Left lung (tissue), 10 donors: ENCODE measurements around the gene UBXN11. TPM values are rescaled to one million over a fixed set of nuclear protein-coding genes. Genes with fewer than 3 reads are reported as not detected.

Experiments used
- ATAC-seq: fragments of 200-7000 bp; cut with Tn5 transposase; one replicate; pipeline ENCODE4 v1.9.1; 2020; ENCODE audit warnings: moderate library complexity
- DNase-seq, 4 donors: peaks; one replicate each; pipeline ENCODE4 v3.0.0-alpha.2; 2013 to 2020
- H3K27ac ChIP-seq, 2 donors: fragments of 200-600 bp; sonication (generic) in 1 of 2; one replicate each; pipeline versions ENCODE4 v1.5.0 to v1.8.0; 2020 to 2021
- H3K27me3 ChIP-seq, 2 donors: fragments of 200-600 bp; sonication (generic) in 1 of 2; one replicate each; pipeline versions ENCODE4 v1.5.0 to v1.8.0; 2020 to 2021
- H3K36me3 ChIP-seq, 2 donors: fragments of 200-600 bp; sonication (generic) in 1 of 2; one replicate each; pipeline versions ENCODE4 v1.5.0 to v1.8.0; 2020 to 2021
- H3K4me1 ChIP-seq, 2 donors: fragments of 200-600 bp; one replicate each; pipeline ENCODE4 v1.8.0; 2021
- H3K4me3 ChIP-seq, 2 donors: fragments of 200-600 bp; sonication (generic) in 1 of 2; one replicate each; pipeline versions ENCODE4 v1.5.0 to v1.8.0; 2020 to 2021; ENCODE audit warnings: mild to moderate bottlenecking in 1 of 2
- H3K9me3 ChIP-seq, 2 donors: fragments of 200-600 bp; sonication (generic) in 1 of 2; one replicate each; pipeline versions ENCODE4 v1.5.0 to v1.8.0; 2020 to 2021
- intact Hi-C, 2 donors: fragments of 100-400 bp; cut with DNase I; formaldehyde crosslinking; loops; one replicate each; pipeline versions ENCODE4 v1.11.2 to v1.14.2; 2022
- polyA plus RNA-seq, 6 donors: library from polyadenylated mRNA; unstranded; fragments of 120-200 nt; gene quantifications; one replicate each; pipeline ENCODE4 v1.2.1, GENCODE V29; 2013; ENCODE audit not compliant: insufficient read length in 6 of 6
- total RNA-seq, 2 donors: library from RNA; stranded (reverse); fragmentation: NEBNext Ultra II Directional; extraction: Animal tissue kit (Norgen Biotek cat#: 25700); gene quantifications; one replicate each; pipeline ENCODE4 v1.2.1, GENCODE V29; 2021
- TF ChIP-seq, protein P1 (sequence below), 2 donors: fragments of 200-600 bp; sonication (generic) in 1 of 2; IDR thresholded peaks; one replicate each; pipeline versions ENCODE4 v1.5.0 to v1.8.0; 2021; ENCODE audit warnings: antibody characterized with exemption in 2 of 2
- donor health status: DM: no; HTN: yes; CAD: no.
- donor health status: DM: no; HTN: no; CAD: no.

The UBXN11 gene
- total and polyA plus RNA-seq, 8 donors, result 23.0 to 43.1 (median 26.1) TPM

DNA sequence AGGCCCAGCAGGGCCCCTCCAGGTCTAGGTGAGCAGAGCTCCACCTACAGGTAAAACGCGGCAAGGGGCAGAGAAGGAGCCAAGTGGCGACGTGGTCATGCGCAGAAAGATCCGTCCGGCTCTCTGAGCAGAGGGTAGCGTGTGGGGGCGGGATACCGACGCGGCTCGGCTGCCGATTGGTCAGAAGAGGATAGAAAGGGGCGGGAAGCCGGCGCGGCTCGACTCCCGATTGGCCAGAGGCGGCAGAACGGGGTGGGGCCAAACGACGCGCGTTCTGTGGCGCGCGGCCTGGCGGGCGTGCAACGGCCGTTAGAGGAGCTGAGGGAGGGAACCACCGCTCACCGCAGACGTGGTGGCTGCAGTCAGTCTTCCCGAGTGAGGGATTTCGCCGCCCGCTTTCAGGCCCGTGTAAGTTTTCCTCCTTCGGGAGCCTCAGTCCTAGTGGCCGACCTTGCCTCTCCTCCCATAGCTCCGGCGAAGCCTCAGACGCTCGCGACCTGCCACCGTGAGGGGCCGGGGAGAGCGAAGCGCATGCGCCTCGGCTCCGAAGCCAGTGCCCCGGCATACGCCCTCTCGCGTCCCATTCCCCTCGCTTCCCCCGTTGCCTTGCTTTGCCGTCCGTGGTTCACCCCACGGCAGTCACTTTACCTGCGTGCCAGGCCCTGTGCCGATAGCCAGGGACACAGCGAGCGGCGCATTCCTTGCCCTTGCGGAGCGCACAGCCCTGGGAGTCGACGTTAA is 72.4 kb downstream of the UBXN11 start, which contains the start of gene CEP85:
Gene CEP85 (plus strand): TSS at position 298 of the 741 bp plus-strand sequence. CDS start 5,584 bp downstream, outside the sequence.
- H3K36me3 ChIP-seq, result no peaks in the 10 kb centered on the region
- no peaks in the 10 kb centered on the region for H3K9me3 ChIP-seq
- H3K27ac ChIP-seq, result peak within 1 kb of the TSS; percentile 89 to 92
- intact Hi-C loops, result no loop called here
- peak within 1 kb of the TSS; percentile 72 to 79 for H3K4me3 ChIP-seq
- TF ChIP-seq, protein P1, sequence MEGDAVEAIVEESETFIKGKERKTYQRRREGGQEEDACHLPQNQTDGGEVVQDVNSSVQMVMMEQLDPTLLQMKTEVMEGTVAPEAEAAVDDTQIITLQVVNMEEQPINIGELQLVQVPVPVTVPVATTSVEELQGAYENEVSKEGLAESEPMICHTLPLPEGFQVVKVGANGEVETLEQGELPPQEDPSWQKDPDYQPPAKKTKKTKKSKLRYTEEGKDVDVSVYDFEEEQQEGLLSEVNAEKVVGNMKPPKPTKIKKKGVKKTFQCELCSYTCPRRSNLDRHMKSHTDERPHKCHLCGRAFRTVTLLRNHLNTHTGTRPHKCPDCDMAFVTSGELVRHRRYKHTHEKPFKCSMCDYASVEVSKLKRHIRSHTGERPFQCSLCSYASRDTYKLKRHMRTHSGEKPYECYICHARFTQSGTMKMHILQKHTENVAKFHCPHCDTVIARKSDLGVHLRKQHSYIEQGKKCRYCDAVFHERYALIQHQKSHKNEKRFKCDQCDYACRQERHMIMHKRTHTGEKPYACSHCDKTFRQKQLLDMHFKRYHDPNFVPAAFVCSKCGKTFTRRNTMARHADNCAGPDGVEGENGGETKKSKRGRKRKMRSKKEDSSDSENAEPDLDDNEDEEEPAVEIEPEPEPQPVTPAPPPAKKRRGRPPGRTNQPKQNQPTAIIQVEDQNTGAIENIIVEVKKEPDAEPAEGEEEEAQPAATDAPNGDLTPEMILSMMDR (IDR thresholded peaks at IDR 0.05), result peak; percentile 68 to 81
- peaks cover 5 to 28% of the 10 kb centered on the region in 2 donors for H3K4me1 ChIP-seq
- peak; percentile 95 to 99 (median 98) for DNase-seq
- ATAC-seq, result peak; percentile 98
- H3K27me3 ChIP-seq, result no peaks in the 10 kb centered on the region

Other genes with a start within 250 kb of the UBXN11 start
- under 1 TPM; 0.15 to 0.26 TPM for gene TRIM63, start 239.0 kb downstream of the UBXN11 start, total RNA-seq
- gene TRIM63, start 239.0 kb downstream of the UBXN11 start, polyA plus RNA-seq, result 1 to 10 TPM in 2 of 6 donors, under 1 TPM in 1, not detected in 3; 0.29 to 1.8 (median 1.2) TPM
- gene PDIK1L, start 194.8 kb downstream of the UBXN11 start, total RNA-seq, result 10 to 100 TPM in 1 of 2 donors, 1 to 10 TPM in 1; 7.0 to 12.7 TPM
- 10 to 100 TPM; 20.6 to 26.0 (median 23.2) TPM for gene PDIK1L, start 194.8 kb downstream of the UBXN11 start, polyA plus RNA-seq
- 1 to 10 TPM; 2.3 to 5.1 TPM for gene FAM110D, start 147.6 kb downstream of the UBXN11 start, total RNA-seq
- gene FAM110D, start 147.6 kb downstream of the UBXN11 start, polyA plus RNA-seq, result 1 to 10 TPM; 1.0 to 2.2 (median 1.4) TPM
- not detected for gene C1orf232, start 137.7 kb downstream of the UBXN11 start, total RNA-seq
- not detected for gene C1orf232, start 137.7 kb downstream of the UBXN11 start, polyA plus RNA-seq
- 10 to 100 TPM; 23.2 to 32.2 TPM for gene ZNF593, start 136.7 kb downstream of the UBXN11 start, total RNA-seq
- gene ZNF593, start 136.7 kb downstream of the UBXN11 start, polyA plus RNA-seq, result 10 to 100 TPM in 5 of 6 donors, 1 to 10 TPM in 1; 8.7 to 18.1 (median 13.7) TPM
- not detected for gene ZNF593OS, start 134.8 kb downstream of the UBXN11 start, total RNA-seq
- gene ZNF593OS, start 134.8 kb downstream of the UBXN11 start, polyA plus RNA-seq, result 1 to 10 TPM; 1.0 to 3.2 (median 1.2) TPM
- 10 to 100 TPM; 17.2 to 32.9 TPM for gene CNKSR1, start 129.1 kb downstream of the UBXN11 start, total RNA-seq
- 10 to 100 TPM; 15.8 to 25.5 (median 22.5) TPM for gene CNKSR1, start 129.1 kb downstream of the UBXN11 start, polyA plus RNA-seq
- not detected for gene CATSPER4, start 116.0 kb downstream of the UBXN11 start, total RNA-seq
- under 1 TPM in 2 of 6 donors, not detected in 4; 0.11 to 0.13 TPM for gene CATSPER4, start 116.0 kb downstream of the UBXN11 start, polyA plus RNA-seq
- gene CEP85, start 72.4 kb downstream of the UBXN11 start, total RNA-seq, result 10 to 100 TPM; 12.1 to 13.6 TPM
- 10 to 100 TPM; 20.8 to 24.8 (median 21.7) TPM for gene CEP85, start 72.4 kb downstream of the UBXN11 start, polyA plus RNA-seq
- 100 to 1,000 TPM; 210 to 347 TPM for gene SH3BGRL3, start 26.6 kb downstream of the UBXN11 start, total RNA-seq
- gene SH3BGRL3, start 26.6 kb downstream of the UBXN11 start, polyA plus RNA-seq, result 100 to 1,000 TPM in 4 of 6 donors, 10 to 100 TPM in 2; 90.4 to 120 (median 106) TPM
- 100 to 1,000 TPM in 1 of 2 donors, 10 to 100 TPM in 1; 96.7 to 170 TPM for gene CD52, start 11.3 kb upstream of the UBXN11 start, total RNA-seq
- 1 to 10 TPM; 2.6 to 6.4 (median 5.8) TPM for gene CD52, start 11.3 kb upstream of the UBXN11 start, polyA plus RNA-seq
- 1 to 10 TPM; 2.0 to 7.6 TPM for gene CRYBG2, start 47.5 kb upstream of the UBXN11 start, total RNA-seq
- gene CRYBG2, start 47.5 kb upstream of the UBXN11 start, polyA plus RNA-seq, result 1 to 10 TPM in 5 of 6 donors, under 1 TPM in 1; 0.94 to 2.4 (median 1.4) TPM
- gene ZNF683, start 66.1 kb upstream of the UBXN11 start, total RNA-seq, result under 1 TPM; 0.47 to 0.86 TPM
- gene ZNF683, start 66.1 kb upstream of the UBXN11 start, polyA plus RNA-seq, result under 1 TPM in 5 of 6 donors, not detected in 1; 0.09 to 0.22 (median 0.18) TPM
- not detected for gene LIN28A, start 104.2 kb upstream of the UBXN11 start, total RNA-seq
- under 1 TPM; 0.06 to 0.11 (median 0.10) TPM for gene LIN28A, start 104.2 kb upstream of the UBXN11 start, polyA plus RNA-seq
- gene DHDDS, start 125.7 kb upstream of the UBXN11 start, total RNA-seq, result 10 to 100 TPM; 49.6 to 56.0 TPM
- 10 to 100 TPM; 34.5 to 39.0 (median 35.3) TPM for gene DHDDS, start 125.7 kb upstream of the UBXN11 start, polyA plus RNA-seq
- 100 to 1,000 TPM; 266 to 355 TPM for gene HMGN2, start 165.8 kb upstream of the UBXN11 start, total RNA-seq
- gene HMGN2, start 165.8 kb upstream of the UBXN11 start, polyA plus RNA-seq, result 1,000 to 10,000 TPM; 1,030 to 1,494 (median 1,162) TPM
- 100 to 1,000 TPM in 1 of 2 donors, 10 to 100 TPM in 1; 85.6 to 104 TPM for gene RPS6KA1, start 223.1 kb upstream of the UBXN11 start, total RNA-seq
- 10 to 100 TPM; 19.9 to 27.1 (median 24.5) TPM for gene RPS6KA1, start 223.1 kb upstream of the UBXN11 start, polyA plus RNA-seq